ENCODE measurements around the gene PCMTD2.

Gene PCMTD2

GRCh38 chr20:64255361-64256281, at the start of gene PCMTD2:
Gene PCMTD2, plus strand, starts transcription at chr20:64255748. Its CDS starts 4,218 bp downstream, at chr20:64259966.
- Mint-ChIP-seq H3K36me3 (no peaks in the 10 kb centered on the region), H3K27ac (peak within 1 kb of the TSS; percentile 91), H3K27me3 (no peaks in the 10 kb centered on the region), H3K4me3 (peak within 1 kb of the TSS; percentile 86), H3K9me3 (no peaks in the 10 kb centered on the region), H3K4me1 (peaks cover 48% of the 10 kb centered on the region)

- Mint-ChIP-seq H3K4me1 (no peaks in the 10 kb centered on the region), H3K9me3 (no peaks in the 10 kb centered on the region), H3K36me3 (no peaks in the 10 kb centered on the region), H3K27me3 (no peaks in the 10 kb centered on the region), H3K27ac (no peak overlapping the region), H3K4me3 (no peak overlapping the region)
Measured at GRCh38 chr20:64206614-64207013, 48.9 kb upstream of the PCMTD2 start.

- H3K27me3 Mint-ChIP-seq, result no peaks in the 10 kb centered on the region
- H3K9me3 Mint-ChIP-seq, result no peaks in the 10 kb centered on the region
- no peaks in the 10 kb centered on the region for H3K36me3 Mint-ChIP-seq
- H3K4me3 Mint-ChIP-seq, result no peak overlapping the region
- H3K27ac Mint-ChIP-seq, result no peak overlapping the region
- no peaks in the 10 kb centered on the region for H3K4me1 Mint-ChIP-seq
Measured at GRCh38 chr20:64207641-64208590, 47.6 kb upstream of the PCMTD2 start.

GRCh38 chr20:64209148-64209547, 46.4 kb upstream of the PCMTD2 start:
- Mint-ChIP-seq H3K27ac (no peak overlapping the region), H3K36me3 (no peaks in the 10 kb centered on the region), H3K9me3 (no peaks in the 10 kb centered on the region), H3K27me3 (no peaks in the 10 kb centered on the region), H3K4me3 (no peak overlapping the region), H3K4me1 (no peaks in the 10 kb centered on the region)

GRCh38 chr20:64210656-64211369, 44.7 kb upstream of the PCMTD2 start:
- no peaks in the 10 kb centered on the region for H3K9me3 Mint-ChIP-seq
- H3K4me1 Mint-ChIP-seq, result peaks cover 7% of the 10 kb centered on the region
- no peak overlapping the region for H3K4me3 Mint-ChIP-seq
- no peak overlapping the region for H3K27ac Mint-ChIP-seq
- no peaks in the 10 kb centered on the region for H3K27me3 Mint-ChIP-seq
- no peaks in the 10 kb centered on the region for H3K36me3 Mint-ChIP-seq

GRCh38 chr20:64211874-64212658, 43.5 kb upstream of the PCMTD2 start:
- no peak overlapping the region for H3K4me3 Mint-ChIP-seq
- no peaks in the 10 kb centered on the region for H3K27me3 Mint-ChIP-seq
- H3K9me3 Mint-ChIP-seq, result no peaks in the 10 kb centered on the region
- no peaks in the 10 kb centered on the region for H3K36me3 Mint-ChIP-seq
- H3K4me1 Mint-ChIP-seq, result peaks cover 7% of the 10 kb centered on the region
- no peak overlapping the region for H3K27ac Mint-ChIP-seq

GRCh38 chr20:64212755-64213154, 42.8 kb upstream of the PCMTD2 start:
- Mint-ChIP-seq H3K4me3 (no peak overlapping the region), H3K27me3 (no peaks in the 10 kb centered on the region), H3K36me3 (no peaks in the 10 kb centered on the region), H3K27ac (no peak overlapping the region), H3K4me1 (peaks cover 7% of the 10 kb centered on the region), H3K9me3 (no peaks in the 10 kb centered on the region)

GRCh38 chr20:64214113-64214512, 41.4 kb upstream of the PCMTD2 start:
- H3K27ac Mint-ChIP-seq, result no peak overlapping the region
- H3K4me3 Mint-ChIP-seq, result no peak overlapping the region
- H3K9me3 Mint-ChIP-seq, result no peaks in the 10 kb centered on the region
- H3K36me3 Mint-ChIP-seq, result no peaks in the 10 kb centered on the region
- H3K27me3 Mint-ChIP-seq, result no peaks in the 10 kb centered on the region
- H3K4me1 Mint-ChIP-seq, result peaks cover 7% of the 10 kb centered on the region

- Mint-ChIP-seq H3K9me3 (no peaks in the 10 kb centered on the region), H3K4me1 (peaks cover 7% of the 10 kb centered on the region)
Measured at GRCh38 chr20:64214952-64215351, 40.6 kb upstream of the PCMTD2 start.

GRCh38 chr20:64216036-64216435, 39.5 kb upstream of the PCMTD2 start:
- peaks cover 7% of the 10 kb centered on the region for H3K4me1 Mint-ChIP-seq
- H3K9me3 Mint-ChIP-seq, result no peaks in the 10 kb centered on the region
- H3K4me3 Mint-ChIP-seq, result no peak overlapping the region
- no peaks in the 10 kb centered on the region for H3K36me3 Mint-ChIP-seq
- no peaks in the 10 kb centered on the region for H3K27me3 Mint-ChIP-seq
- no peak overlapping the region for H3K27ac Mint-ChIP-seq

More at GRCh38 chr20:64214952-64215351, 40.6 kb upstream of the PCMTD2 start:
- Mint-ChIP-seq H3K4me3 (no peak overlapping the region), H3K36me3 (no peaks in the 10 kb centered on the region), H3K27me3 (no peaks in the 10 kb centered on the region), H3K27ac (no peak overlapping the region)

- H3K4me3 Mint-ChIP-seq, result no peak overlapping the region
- H3K27ac Mint-ChIP-seq, result no peak overlapping the region
- peaks cover 7% of the 10 kb centered on the region for H3K4me1 Mint-ChIP-seq
Measured at GRCh38 chr20:64216910-64217309, 38.6 kb upstream of the PCMTD2 start.

GRCh38 chr20:64217539-64218221, 37.9 kb upstream of the PCMTD2 start:
- H3K9me3 Mint-ChIP-seq, result no peaks in the 10 kb centered on the region
- no peak overlapping the region for H3K27ac Mint-ChIP-seq
- H3K36me3 Mint-ChIP-seq, result no peaks in the 10 kb centered on the region

More at GRCh38 chr20:64216910-64217309, 38.6 kb upstream of the PCMTD2 start:
- Mint-ChIP-seq H3K36me3 (no peaks in the 10 kb centered on the region), H3K27me3 (no peaks in the 10 kb centered on the region), H3K9me3 (no peaks in the 10 kb centered on the region)

GRCh38 chr20:64219202-64219601, 36.3 kb upstream of the PCMTD2 start:
- Mint-ChIP-seq H3K4me1 (peaks cover 7% of the 10 kb centered on the region), H3K27me3 (no peaks in the 10 kb centered on the region), H3K9me3 (no peaks in the 10 kb centered on the region)

More at GRCh38 chr20:64217539-64218221, 37.9 kb upstream of the PCMTD2 start:
- H3K27me3 Mint-ChIP-seq, result no peaks in the 10 kb centered on the region
- H3K4me3 Mint-ChIP-seq, result no peak overlapping the region
- H3K4me1 Mint-ChIP-seq, result peaks cover 7% of the 10 kb centered on the region

GRCh38 chr20:64219730-64220129, 35.8 kb upstream of the PCMTD2 start:
- Mint-ChIP-seq H3K36me3 (no peaks in the 10 kb centered on the region), H3K4me3 (no peak overlapping the region), H3K27me3 (no peaks in the 10 kb centered on the region), H3K9me3 (no peaks in the 10 kb centered on the region), H3K27ac (peak overlapping the region; percentile 41), H3K4me1 (peaks cover 5% of the 10 kb centered on the region)

More at GRCh38 chr20:64219202-64219601, 36.3 kb upstream of the PCMTD2 start:
- Mint-ChIP-seq H3K27ac (peak overlapping the region; percentile 17), H3K36me3 (no peaks in the 10 kb centered on the region), H3K4me3 (no peak overlapping the region)
